RWPE2 (cell line): Measurements from ENCODE around the gene SLC33A1.
"Not testable (repeated sequence)": the region's sequence is repeated elsewhere in the genome, so short reads cannot be mapped to it uniquely, and the experiment has no call there.

Experiments
- ATAC-seq: fragments of 200-7000 bp; cut with Tn5 transposase; 3 replicates; pipeline ENCODE4 v1.9.1; 2021; ENCODE audit warnings: low read depth
- DNase-seq: peaks from one replicate; pipeline ENCODE4 v3.0.0-alpha.2; 2020; ENCODE audit warnings: low spot score
- H3K27ac ChIP-seq: fragments of 450-650 bp; 2 replicates; pipeline ENCODE4 v1.5.1; 2017; ENCODE audit warnings: mild to moderate bottlenecking; ENCODE audit not compliant: poor library complexity, severe bottlenecking
- H3K27me3 ChIP-seq: fragments of 250-450 bp; sonication (Bioruptor Pico); 2 replicates; pipeline ENCODE4 v1.5.1; 2021; ENCODE audit warnings: mild to moderate bottlenecking, moderate library complexity; ENCODE audit not compliant: insufficient read depth, poor library complexity, severe bottlenecking
- H3K36me3 ChIP-seq: fragments of 250-450 bp; sonication (Bioruptor Pico); 2 replicates; pipeline ENCODE4 v1.5.1; 2020; ENCODE audit warnings: low read depth, mild to moderate bottlenecking, moderate library complexity
- H3K4me1 ChIP-seq: fragments of 250-450 bp; sonication (Bioruptor Pico); 2 replicates; pipeline ENCODE4 v1.5.1; 2021; ENCODE audit warnings: mild to moderate bottlenecking, moderate library complexity; ENCODE audit not compliant: insufficient read depth, poor library complexity, severe bottlenecking
- H3K4me3 ChIP-seq: fragments of 250-450 bp; sonication (Bioruptor Pico); 2 replicates; pipeline ENCODE4 v1.5.1; 2021; ENCODE audit warnings: mild to moderate bottlenecking, moderate library complexity; ENCODE audit not compliant: severe bottlenecking
- H3K9me3 ChIP-seq: fragments of 250-450 bp; sonication (Bioruptor Pico); 2 replicates; pipeline ENCODE4 v1.5.1; 2021; ENCODE audit warnings: mild to moderate bottlenecking, moderate library complexity; ENCODE audit not compliant: severe bottlenecking
- CTCF ChIP-seq: fragments of 450-650 bp; IDR thresholded peaks from one replicate; pipeline ENCODE4 v1.5.1; 2017; ENCODE audit warnings: mild to moderate bottlenecking, moderate library complexity; ENCODE audit not compliant: poor library complexity, severe bottlenecking

The SLC33A1 gene

GRCh38 chr3:155863072-155863784 is 9.0 kb upstream of the SLC33A1 start:
- DNase-seq (no peak), ATAC-seq (no peak)
- no peak for TF ChIP-seq CTCF
- Histone ChIP-seq H3K4me1 (peaks cover 5% of the 10 kb centered on the region), H3K4me3 (no peak overlapping the region), H3K9me3 (no peaks in the 10 kb centered on the region), H3K36me3 (no peaks in the 10 kb centered on the region), H3K27ac (no peak overlapping the region), H3K27me3 (no peaks in the 10 kb centered on the region)

- not testable (repeated sequence) for DNase-seq
These were observed 8.2 kb upstream of the SLC33A1 start for GRCh38 chr3:155862290-155862982.

GRCh38 chr3:155861476-155862183 is 7.4 kb upstream of the SLC33A1 start:
- no peak for ATAC-seq
- no peak for TF ChIP-seq CTCF
- Histone ChIP-seq H3K4me3 (no peak overlapping the region), H3K9me3 (no peaks in the 10 kb centered on the region), H3K27ac (no peak overlapping the region), H3K4me1 (peaks cover 5% of the 10 kb centered on the region), H3K36me3 (no peaks in the 10 kb centered on the region), H3K27me3 (no peaks in the 10 kb centered on the region)
- no peak for DNase-seq

More at GRCh38 chr3:155862290-155862982, 8.2 kb upstream of the SLC33A1 start:
- not testable (repeated sequence) for H3K27me3 ChIP-seq, H3K4me3 ChIP-seq, ATAC-seq, H3K9me3 ChIP-seq, H3K4me1 ChIP-seq, H3K36me3 ChIP-seq, H3K27ac ChIP-seq

GRCh38 chr3:155860424-155860823 is 6.2 kb upstream of the SLC33A1 start:
- not testable (repeated sequence) for H3K27ac ChIP-seq, H3K27me3 ChIP-seq, H3K4me1 ChIP-seq, H3K4me3 ChIP-seq, ATAC-seq, H3K9me3 ChIP-seq, H3K36me3 ChIP-seq, DNase-seq

- peak; percentile 67; the same call in 2 of the 3 replicates for ATAC-seq
These were observed 5.6 kb upstream of the SLC33A1 start for GRCh38 chr3:155859859-155860258.

More at GRCh38 chr3:155859859-155860258, 5.6 kb upstream of the SLC33A1 start:
- Histone ChIP-seq H3K9me3 (no peaks in the 10 kb centered on the region), H3K27me3 (no peaks in the 10 kb centered on the region), H3K4me3 (no peak overlapping the region), H3K27ac (no peak overlapping the region), H3K4me1 (peaks cover 5% of the 10 kb centered on the region), H3K36me3 (no peaks in the 10 kb centered on the region)
- no peak for DNase-seq
- peak; percentile 47 for TF ChIP-seq CTCF
